Karpas-422 (cell line): ENCODE measurements around the gene ADPRH. TPM values are rescaled to one million over a fixed set of nuclear protein-coding genes. Genes with fewer than 3 reads are reported as not detected.

Experiments
- DNase-seq: peaks from one replicate; pipeline ENCODE4 v3.0.0-alpha.2; 2015
- H2AFZ ChIP-seq: fragments of 200-600 bp; sonication (generic); 2 replicates; pipeline ENCODE4 v1.6.1; 2014; ENCODE audit warnings: antibody characterized with exemption, low read length, mixed read lengths
- H3K27ac ChIP-seq: fragments of 200-600 bp; sonication (generic); 2 replicates; pipeline ENCODE4 v1.5.1; 2014; ENCODE audit warnings: mild to moderate bottlenecking, low read length, moderate library complexity
- H3K27me3 ChIP-seq: fragments of 200-600 bp; sonication (generic); 2 replicates; pipeline ENCODE4 v1.6.1; 2014; ENCODE audit warnings: low read length, mixed read lengths
- H3K36me3 ChIP-seq: fragments of 200-600 bp; sonication (generic); 2 replicates; pipeline ENCODE4 v1.6.1; 2014; ENCODE audit warnings: low read length, mixed read lengths; ENCODE audit not compliant: insufficient read depth
- H3K4me1 ChIP-seq: fragments of 200-600 bp; sonication (generic); 2 replicates; pipeline ENCODE4 v1.6.1; 2014; ENCODE audit warnings: mild to moderate bottlenecking, low read length, mixed read lengths
- H3K4me2 ChIP-seq: fragments of 200-600 bp; sonication (generic); 2 replicates; pipeline ENCODE4 v1.6.1; 2014; ENCODE audit warnings: low read length, low read depth, mild to moderate bottlenecking; ENCODE audit not compliant: poor library complexity, severe bottlenecking
- H3K4me3 ChIP-seq: fragments of 200-600 bp; sonication (generic); 2 replicates; pipeline ENCODE4 v1.5.1; 2014; ENCODE audit warnings: mild to moderate bottlenecking, antibody characterized with exemption, low read length, mixed read lengths
- H3K79me2 ChIP-seq: fragments of 200-600 bp; sonication (generic); 2 replicates; pipeline ENCODE4 v1.6.1; 2014; ENCODE audit warnings: mild to moderate bottlenecking, low read length, mixed read lengths
- H3K9ac ChIP-seq: fragments of 200-600 bp; sonication (generic); 2 replicates; pipeline ENCODE4 v1.6.0; 2014; ENCODE audit warnings: low read length
- H3K9me2 ChIP-seq: fragments of 200-600 bp; sonication (generic), shearing (Covaris generic); replicated peaks from 2 replicates; pipeline ENCODE4 v1.6.0; 2014; ENCODE audit warnings: mild to moderate bottlenecking, low read length, moderate library complexity; ENCODE audit not compliant: insufficient read depth
- H3K9me3 ChIP-seq: fragments of 300-700, 200-600 bp; sonication (generic); 2 replicates; pipeline ENCODE4 v1.6.1; 2014; ENCODE audit warnings: low read length, mixed read lengths
- H4K20me1 ChIP-seq: fragments of 200-600 bp; sonication (generic); 2 replicates; pipeline ENCODE4 v1.6.1; 2014; ENCODE audit warnings: mild to moderate bottlenecking, antibody characterized with exemption, low read length, low read depth; ENCODE audit not compliant: insufficient read depth
- total RNA-seq: library from RNA; depleted of rRNA; stranded (reverse); fragments of >200 nt; shearing (Covaris generic); gene quantifications from 2 replicates; pipeline ENCODE4 v1.2.3, GENCODE V29; 2014; ENCODE audit warnings: low replicate concordance

The ADPRH gene
- total RNA-seq, 1 experiment from 2014 or later: 2.9 TPM

DNA sequence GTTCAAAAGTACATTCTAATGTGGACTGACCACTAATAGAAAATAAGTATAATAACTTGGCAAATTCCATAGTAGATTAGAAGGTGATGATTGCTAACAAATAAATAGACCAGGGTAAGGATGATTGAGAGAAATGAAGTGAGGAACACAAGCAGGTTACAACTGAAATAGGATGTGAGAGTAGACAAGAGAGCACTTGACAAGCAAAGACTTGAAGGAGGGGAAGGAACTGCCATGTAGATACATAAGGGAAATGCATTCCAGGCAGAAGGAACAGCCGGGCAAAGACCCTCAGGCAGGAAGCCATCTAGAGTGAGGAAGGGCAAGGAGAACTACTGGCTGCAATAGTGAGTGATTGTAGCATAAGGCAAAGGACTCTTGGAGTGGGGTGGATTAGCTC lies 23.4 kb downstream of the ADPRH start:
- no peaks in the 10 kb centered on the region for H3K4me1 ChIP-seq
- H2AFZ ChIP-seq: no peak overlapping the region
- no peaks in the 10 kb centered on the region for H3K36me3 ChIP-seq
- no peaks in the 10 kb centered on the region for H4K20me1 ChIP-seq
- no peaks in the 10 kb centered on the region for H3K9me2 ChIP-seq
- no peak for DNase-seq
- H3K27me3 ChIP-seq: no peaks in the 10 kb centered on the region
- H3K79me2 ChIP-seq: no peaks in the 10 kb centered on the region
- no peak overlapping the region for H3K4me3 ChIP-seq
- no peak overlapping the region for H3K4me2 ChIP-seq
- no peaks in the 10 kb centered on the region for H3K9me3 ChIP-seq
- no peak overlapping the region for H3K27ac ChIP-seq
- no peak overlapping the region for H3K9ac ChIP-seq

DNA sequence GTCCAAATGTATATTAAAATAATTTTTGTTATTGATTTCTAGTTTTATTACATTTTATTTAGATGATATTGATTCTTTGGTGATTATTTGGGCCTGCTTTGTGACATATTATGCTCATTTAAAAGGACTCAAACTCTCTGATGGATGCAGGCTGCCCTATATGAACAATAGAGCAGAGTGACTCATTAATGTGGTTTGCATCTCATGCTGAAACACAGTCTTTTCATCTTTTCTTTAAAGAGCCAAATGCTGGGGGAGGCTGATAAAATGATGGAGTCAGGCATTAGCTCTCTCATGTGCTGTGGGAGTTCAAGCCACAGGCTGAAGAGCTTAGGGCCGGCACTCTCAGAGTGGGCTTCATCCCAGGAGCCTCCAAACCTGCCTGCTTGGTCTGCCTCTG lies 25.6 kb downstream of the ADPRH start:
- H3K9me2 ChIP-seq: no peaks in the 10 kb centered on the region
- H3K79me2 ChIP-seq: no peaks in the 10 kb centered on the region
- no peak overlapping the region for H3K9ac ChIP-seq
- no peak overlapping the region for H3K27ac ChIP-seq
- no peak overlapping the region for H3K4me3 ChIP-seq
- H3K27me3 ChIP-seq: no peaks in the 10 kb centered on the region
- no peaks in the 10 kb centered on the region for H4K20me1 ChIP-seq
- no peak overlapping the region for H3K4me2 ChIP-seq
- no peaks in the 10 kb centered on the region for H3K4me1 ChIP-seq
- H3K36me3 ChIP-seq: no peaks in the 10 kb centered on the region
- DNase-seq: no peak
- H3K9me3 ChIP-seq: no peaks in the 10 kb centered on the region
- H2AFZ ChIP-seq: no peak overlapping the region

DNA sequence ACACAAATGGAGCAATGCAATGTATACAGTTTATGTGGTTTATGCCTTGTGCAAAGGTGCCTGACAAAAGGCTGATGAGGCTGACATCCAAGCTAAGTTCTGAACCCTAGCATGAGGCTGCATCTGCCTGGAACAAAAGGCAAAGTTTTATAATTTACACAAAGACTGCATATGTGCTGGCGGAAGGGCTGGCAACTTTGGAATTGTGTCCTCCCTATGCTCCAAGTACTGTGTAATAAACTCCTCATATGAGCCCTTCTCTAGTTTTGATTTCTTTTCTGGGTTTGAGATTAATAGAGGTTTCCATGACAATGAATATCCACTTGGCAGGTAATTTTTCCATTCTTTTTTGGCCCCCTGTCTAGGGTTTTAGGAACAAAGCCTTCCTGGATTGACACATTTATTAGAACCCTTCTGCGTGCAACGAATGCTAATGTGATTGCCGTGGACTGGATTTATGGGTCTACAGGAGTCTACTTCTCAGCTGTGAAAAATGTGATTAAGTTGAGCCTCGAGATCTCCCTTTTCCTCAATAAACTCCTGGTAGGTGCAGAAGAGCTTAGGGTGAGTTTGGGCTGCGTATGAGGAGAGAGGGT lies 29.2 kb downstream of the ADPRH start:
- no peak overlapping the region for H2AFZ ChIP-seq
- H3K4me3 ChIP-seq: no peak overlapping the region
- no peaks in the 10 kb centered on the region for H3K4me1 ChIP-seq
- no peak overlapping the region for H3K4me2 ChIP-seq
- no peaks in the 10 kb centered on the region for H3K27me3 ChIP-seq
- H3K79me2 ChIP-seq: no peaks in the 10 kb centered on the region
- H3K36me3 ChIP-seq: no peaks in the 10 kb centered on the region
- no peaks in the 10 kb centered on the region for H3K9me3 ChIP-seq
- DNase-seq: no peak
- H3K9ac ChIP-seq: no peak overlapping the region
- H3K27ac ChIP-seq: no peak overlapping the region
- no peaks in the 10 kb centered on the region for H4K20me1 ChIP-seq
- no peaks in the 10 kb centered on the region for H3K9me2 ChIP-seq

DNA sequence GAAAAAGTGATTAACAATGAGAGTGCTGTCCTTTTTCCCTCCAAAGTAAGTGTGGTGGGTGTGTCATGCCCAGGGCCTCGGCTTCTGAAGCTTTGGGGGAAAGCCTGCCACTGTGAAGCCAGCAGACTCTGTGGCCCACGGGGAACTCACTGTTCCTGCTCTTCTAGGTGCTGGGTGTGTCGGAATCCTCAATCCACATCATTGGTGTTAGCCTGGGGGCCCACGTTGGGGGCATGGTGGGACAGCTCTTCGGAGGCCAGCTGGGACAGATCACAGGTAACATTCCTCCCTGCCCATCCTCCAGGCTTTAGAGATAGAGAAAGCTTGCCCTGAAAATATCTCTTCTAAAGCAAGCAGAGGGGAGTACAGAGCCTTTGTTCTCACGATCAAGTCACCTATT lies 30.0 kb downstream of the ADPRH start:
- no peak for DNase-seq
- no peak overlapping the region for H3K9ac ChIP-seq
- no peaks in the 10 kb centered on the region for H3K9me2 ChIP-seq
- no peaks in the 10 kb centered on the region for H3K9me3 ChIP-seq
- no peaks in the 10 kb centered on the region for H4K20me1 ChIP-seq
- H3K36me3 ChIP-seq: no peaks in the 10 kb centered on the region
- H3K27me3 ChIP-seq: no peaks in the 10 kb centered on the region
- H3K79me2 ChIP-seq: no peaks in the 10 kb centered on the region
- no peak overlapping the region for H2AFZ ChIP-seq
- no peak overlapping the region for H3K4me3 ChIP-seq
- no peaks in the 10 kb centered on the region for H3K4me1 ChIP-seq
- H3K4me2 ChIP-seq: no peak overlapping the region
- H3K27ac ChIP-seq: no peak overlapping the region

DNA sequence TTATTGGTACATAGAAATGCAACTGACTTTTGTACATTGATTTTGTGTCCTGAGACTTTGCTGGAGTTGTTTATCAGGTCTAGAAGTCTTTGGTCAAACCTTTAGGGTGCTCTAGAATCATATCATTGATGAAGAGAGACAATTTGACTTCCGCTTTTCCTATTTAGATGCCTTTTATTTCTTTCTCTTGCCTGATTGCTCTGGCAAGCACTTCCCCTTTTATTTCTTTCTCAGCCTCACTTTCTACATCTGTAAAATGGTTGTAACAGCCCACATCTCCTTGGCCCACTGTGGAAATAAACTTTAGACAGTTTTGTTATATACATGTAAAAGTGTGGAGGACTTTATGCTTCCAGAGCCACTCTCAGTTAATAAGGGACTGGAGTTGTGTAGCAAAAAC lies 32.4 kb downstream of the ADPRH start:
- DNase-seq: no peak
- no peak overlapping the region for H2AFZ ChIP-seq
- no peak overlapping the region for H3K27ac ChIP-seq
- no peaks in the 10 kb centered on the region for H3K4me1 ChIP-seq
- no peak overlapping the region for H3K9ac ChIP-seq
- H3K79me2 ChIP-seq: no peaks in the 10 kb centered on the region
- H3K9me3 ChIP-seq: no peaks in the 10 kb centered on the region
- H3K27me3 ChIP-seq: no peaks in the 10 kb centered on the region
- no peaks in the 10 kb centered on the region for H3K9me2 ChIP-seq
- no peak overlapping the region for H3K4me2 ChIP-seq
- H3K4me3 ChIP-seq: no peak overlapping the region
- H4K20me1 ChIP-seq: no peaks in the 10 kb centered on the region
- H3K36me3 ChIP-seq: no peaks in the 10 kb centered on the region

DNA sequence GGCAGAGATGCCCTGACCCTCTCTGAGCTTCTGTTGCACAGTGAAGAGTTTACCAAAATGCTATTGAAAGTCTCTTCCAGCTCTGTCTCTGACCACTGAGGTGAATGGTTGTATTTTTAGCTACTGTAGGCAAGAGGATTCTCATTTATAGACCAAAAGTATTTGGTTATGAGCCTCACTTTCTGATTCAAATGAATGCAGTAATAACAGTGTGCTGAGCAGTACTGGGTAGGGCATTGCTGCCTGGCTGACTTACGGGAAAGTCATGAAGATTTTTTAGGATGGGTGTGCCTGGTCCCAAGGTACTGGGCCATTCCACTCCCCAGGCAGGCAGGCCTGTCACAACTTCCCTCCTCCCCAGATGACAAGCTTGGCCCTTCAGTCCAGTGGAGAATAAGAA lies 33.9 kb downstream of the ADPRH start:
- Histone ChIP-seq H2AFZ (no peak overlapping the region), H4K20me1 (no peaks in the 10 kb centered on the region), H3K27ac (no peak overlapping the region), H3K36me3 (no peaks in the 10 kb centered on the region), H3K9me2 (no peaks in the 10 kb centered on the region), H3K79me2 (no peaks in the 10 kb centered on the region), H3K4me2 (no peak overlapping the region), H3K4me3 (no peak overlapping the region), H3K4me1 (no peaks in the 10 kb centered on the region), H3K9ac (no peak overlapping the region), H3K27me3 (no peaks in the 10 kb centered on the region), H3K9me3 (no peaks in the 10 kb centered on the region)
- no peak for DNase-seq

DNA sequence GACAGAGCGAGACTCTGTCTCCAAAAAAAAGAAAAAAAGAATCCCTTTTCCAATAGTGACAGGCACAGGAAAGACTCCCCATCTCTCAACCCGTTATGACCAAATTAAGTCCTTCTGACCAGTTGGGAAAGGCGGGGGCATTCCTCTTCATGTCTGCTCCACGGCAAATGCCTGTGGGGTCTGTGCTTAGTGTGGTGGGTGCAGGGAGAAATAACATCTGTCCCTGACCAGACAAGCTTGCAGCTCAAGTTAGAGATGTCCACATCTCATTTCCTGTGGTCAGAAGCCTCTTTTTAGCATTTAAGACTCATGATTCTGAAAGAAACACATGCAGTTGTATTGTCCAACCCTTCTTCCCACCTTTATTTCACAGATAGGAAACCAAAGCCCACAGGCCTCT lies 34.6 kb downstream of the ADPRH start:
- Histone ChIP-seq H2AFZ (no peak overlapping the region), H4K20me1 (no peaks in the 10 kb centered on the region), H3K4me3 (no peak overlapping the region), H3K9me2 (no peaks in the 10 kb centered on the region), H3K79me2 (no peaks in the 10 kb centered on the region), H3K4me2 (no peak overlapping the region), H3K27ac (no peak overlapping the region), H3K27me3 (no peaks in the 10 kb centered on the region), H3K36me3 (no peaks in the 10 kb centered on the region), H3K9ac (no peak overlapping the region), H3K9me3 (no peaks in the 10 kb centered on the region), H3K4me1 (no peaks in the 10 kb centered on the region)
- DNase-seq: no peak

DNA sequence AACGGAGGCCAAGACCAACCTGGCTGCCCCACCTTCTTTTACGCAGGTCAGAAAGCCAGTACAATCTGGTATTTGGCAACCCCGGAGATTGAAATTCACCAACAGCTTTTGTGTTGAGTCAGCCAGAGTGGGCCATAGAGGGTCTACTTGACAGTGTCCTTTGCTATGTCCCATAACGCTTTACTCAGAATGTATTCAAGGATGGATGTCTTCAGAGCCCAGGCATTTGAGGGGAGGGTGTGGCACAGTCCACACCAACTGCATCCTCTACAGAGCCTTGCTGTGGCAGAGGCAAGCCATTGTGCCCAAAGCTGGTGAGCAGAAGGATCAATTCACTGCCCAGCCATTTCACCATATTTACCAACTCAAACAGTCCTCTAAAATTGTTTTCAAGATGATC lies 36.8 kb downstream of the ADPRH start:
- Histone ChIP-seq H3K4me1 (no peaks in the 10 kb centered on the region), H3K79me2 (no peaks in the 10 kb centered on the region), H3K36me3 (no peaks in the 10 kb centered on the region), H3K9ac (no peak overlapping the region), H3K9me2 (no peaks in the 10 kb centered on the region), H3K4me2 (no peak overlapping the region), H3K4me3 (no peak overlapping the region), H3K9me3 (no peaks in the 10 kb centered on the region), H3K27ac (no peak overlapping the region), H2AFZ (no peak overlapping the region), H3K27me3 (no peaks in the 10 kb centered on the region), H4K20me1 (no peaks in the 10 kb centered on the region)
- DNase-seq: no peak

GRCh38 chr3:119619094-119619493 lies 39.8 kb downstream of the ADPRH start:
- Histone ChIP-seq H2AFZ (no peak overlapping the region), H3K4me2 (no peak overlapping the region)

More at GRCh38 chr3:119619094-119619493, 39.8 kb downstream of the ADPRH start:
- no peak for DNase-seq
- Histone ChIP-seq H3K9me3 (no peaks in the 10 kb centered on the region), H3K4me1 (no peaks in the 10 kb centered on the region), H3K9me2 (no peaks in the 10 kb centered on the region), H3K27me3 (no peaks in the 10 kb centered on the region), H3K4me3 (no peak overlapping the region), H3K79me2 (no peaks in the 10 kb centered on the region), H3K27ac (no peak overlapping the region), H3K36me3 (no peaks in the 10 kb centered on the region), H3K9ac (no peak overlapping the region), H4K20me1 (no peaks in the 10 kb centered on the region)
